Endothelial cell of hepatic sinusoid (primary cell): ENCODE results near the gene GABARAP.

Experiments
- in situ Hi-C: cut with HindIII; loops from 2 replicates; pipeline ENCODE4 v1.10.0; 2017; ENCODE audit warnings: low sequenced_read_pairs

GABARAP gene

GRCh38 chr17:7241783-7242716 is at the start of gene GABARAP:
TSS of gene GABARAP (minus strand) at chr17:7242449. CDS start at chr17:7242330, 119 bp downstream.
- in situ Hi-C loops: no loop called here

- in situ Hi-C loops: no loop called here
These were observed 48.4 kb upstream of the GABARAP start for GRCh38 chr17:7290685-7291084.

GRCh38 chr17:7290166-7290565 is 47.9 kb upstream of the GABARAP start:
- in situ Hi-C loops: no loop called here

GRCh38 chr17:7289256-7290032 is 47.2 kb upstream of the GABARAP start:
- in situ Hi-C loops: no loop called here

- in situ Hi-C loops: no loop called here
These were observed 43.4 kb upstream of the GABARAP start for GRCh38 chr17:7285679-7286078.

- in situ Hi-C loops: no loop called here
These were observed 42.7 kb upstream of the GABARAP start for GRCh38 chr17:7284911-7285310.

GRCh38 chr17:7283471-7284216 is 41.4 kb upstream of the GABARAP start:
- in situ Hi-C loops: no loop called here

- in situ Hi-C loops: no loop called here
These were observed 40.6 kb upstream of the GABARAP start for GRCh38 chr17:7282752-7283321.

GRCh38 chr17:7281953-7282751 is 39.9 kb upstream of the GABARAP start:
- in situ Hi-C loops: no loop called here

GRCh38 chr17:7281074-7281952 is 39.1 kb upstream of the GABARAP start, which contains the start of gene SLC2A4:
TSS of gene SLC2A4 (plus strand) at chr17:7281718. CDS start at chr17:7281935, 217 bp downstream.
- in situ Hi-C loops: no loop called here

- in situ Hi-C loops: no loop called here
These were observed 38.3 kb upstream of the GABARAP start for GRCh38 chr17:7280519-7281073.

GRCh38 chr17:7279448-7279847 is 37.2 kb upstream of the GABARAP start:
- in situ Hi-C loops: no loop called here

GRCh38 chr17:7266784-7267183 is 24.5 kb upstream of the GABARAP start:
- in situ Hi-C loops: no loop called here

- in situ Hi-C loops: no loop called here
These were observed 21.5 kb upstream of the GABARAP start for GRCh38 chr17:7263801-7264078.

- in situ Hi-C loops: no loop called here
These were observed 20.9 kb upstream of the GABARAP start for GRCh38 chr17:7262935-7263800.

GRCh38 chr17:7262192-7262934 is 20.1 kb upstream of the GABARAP start, which contains the start of gene CLDN7:
TSS of gene CLDN7 (minus strand) at chr17:7262478. CDS start at chr17:7262043, 435 bp downstream.
- in situ Hi-C loops: no loop called here
